Measurements from ENCODE around the gene CFAP97D1. TPM values are rescaled to one million over a fixed set of nuclear protein-coding genes. Genes with fewer than 3 reads are reported as not detected.
A peak's percentile ranks its signal among the peaks of the same experiment; 100 is the strongest.

CFAP97D1 gene
- total and polyA plus RNA-seq, 5 experiments from 2014 or later = not detected

GRCh38 chr17:43825567-43825966 is 45.3 kb downstream of the CFAP97D1 start:
- Mint-ChIP-seq H3K4me3 (no peak overlapping the region), H3K27ac (peak overlapping the region in 1 of 10 donors; percentile 15), H3K9me3 (no peaks in the 10 kb centered on the region), H3K4me1 (no peaks in the 10 kb centered on the region), H3K27me3 (peaks cover 0 to 4% (median under 1%) of the 10 kb centered on the region in 5 donors), H3K36me3 (no peaks in the 10 kb centered on the region)
- POLR2A ChIA-PET = no interaction called here
- no peak for DNase-seq
- ATAC-seq = no peak

GRCh38 chr17:43826206-43826605 is 46.0 kb downstream of the CFAP97D1 start:
- POLR2A ChIA-PET = no interaction called here
- Mint-ChIP-seq H3K36me3 (no peaks in the 10 kb centered on the region), H3K4me3 (no peak overlapping the region), H3K9me3 (no peaks in the 10 kb centered on the region), H3K4me1 (peaks cover 0 to 4% (median 1%) of the 10 kb centered on the region in 4 donors), H3K27ac (no peak overlapping the region), H3K27me3 (peaks cover 0 to 7% (median 2%) of the 10 kb centered on the region in 5 donors)
- DNase-seq = no peak
- ATAC-seq = no peak

GRCh38 chr17:43827596-43827995 is 47.4 kb downstream of the CFAP97D1 start:
- no peaks in the 10 kb centered on the region for H3K36me3 Mint-ChIP-seq
- POLR2A ChIA-PET = interaction anchor here (1.3 kb wide), 1 partner anchor 10 kb away, joined by 3 read pairs; no protein-coding TSS in a partner anchor
- peaks cover 0 to 8% (median 2%) of the 10 kb centered on the region in 4 donors for H3K4me1 Mint-ChIP-seq

GRCh38 chr17:43829738-43830137 is 49.5 kb downstream of the CFAP97D1 start:
- DNase-seq = no peak
- Mint-ChIP-seq H3K27me3 (peaks cover 10 to 26% (median 18%) of the 10 kb centered on the region in 5 donors), H3K36me3 (peaks cover 0 to 4% (median 0%) of the 10 kb centered on the region in 3 donors), H3K27ac (no peak overlapping the region), H3K4me3 (no peak overlapping the region), H3K4me1 (peaks cover 6 to 17% (median 12%) of the 10 kb centered on the region in 4 donors), H3K9me3 (no peaks in the 10 kb centered on the region)
- POLR2A ChIA-PET = interaction anchor here (0.6 kb wide), 1 partner anchor 8 kb away, joined by 3 read pairs; no protein-coding TSS in a partner anchor
- ATAC-seq = no peak

More at GRCh38 chr17:43827596-43827995, 47.4 kb downstream of the CFAP97D1 start:
- peaks cover 0 to 12% (median 2%) of the 10 kb centered on the region in 5 donors for H3K27me3 Mint-ChIP-seq
- H3K4me3 Mint-ChIP-seq = no peak overlapping the region
- no peaks in the 10 kb centered on the region for H3K9me3 Mint-ChIP-seq
- no peak overlapping the region for H3K27ac Mint-ChIP-seq
- ATAC-seq = no peak
- no peak for DNase-seq

- no peaks in the 10 kb centered on the region for H3K9me3 Mint-ChIP-seq
- H3K4me1 Mint-ChIP-seq = peaks cover 6 to 17% (median 12%) of the 10 kb centered on the region in 4 donors
- POLR2A ChIA-PET = no interaction called here
- H3K4me3 Mint-ChIP-seq = peak overlapping the region; percentile 4 to 84 (median 54)
- H3K27me3 Mint-ChIP-seq = peaks cover 10 to 28% (median 26%) of the 10 kb centered on the region in 5 donors
- peaks cover 0 to 4% (median 0%) of the 10 kb centered on the region in 3 donors for H3K36me3 Mint-ChIP-seq
- DNase-seq (no peak), ATAC-seq (no peak)
- peak overlapping the region in 1 of 10 donors; percentile 48 for H3K27ac Mint-ChIP-seq
Measured at GRCh38 chr17:43830510-43831140, 50.4 kb downstream of the CFAP97D1 start.

- no peaks in the 10 kb centered on the region for H3K9me3 Mint-ChIP-seq
- POLR2A ChIA-PET = no interaction called here
- peaks cover 0 to 4% (median 0%) of the 10 kb centered on the region in 3 donors for H3K36me3 Mint-ChIP-seq
- ATAC-seq (no peak), DNase-seq (no peak)
- H3K27me3 Mint-ChIP-seq = peaks cover 9 to 38% (median 35%) of the 10 kb centered on the region in 5 donors
- peaks cover 6 to 17% (median 12%) of the 10 kb centered on the region in 4 donors for H3K4me1 Mint-ChIP-seq
- peak overlapping the region; percentile 72 to 85 (median 81) for H3K4me3 Mint-ChIP-seq
- H3K27ac Mint-ChIP-seq = peak overlapping the region in 2 of 10 donors; percentile 9 to 50
Measured at GRCh38 chr17:43831633-43832032, 51.4 kb downstream of the CFAP97D1 start.

- Mint-ChIP-seq H3K4me1 (peaks cover 6 to 17% (median 12%) of the 10 kb centered on the region in 4 donors), H3K4me3 (peak overlapping the region; percentile 72 to 85 (median 80)), H3K27me3 (peaks cover 10 to 41% (median 36%) of the 10 kb centered on the region in 5 donors), H3K36me3 (peaks cover 0 to 4% (median 0%) of the 10 kb centered on the region in 3 donors), H3K27ac (peak overlapping the region in 3 of 10 donors; percentile 9 to 67 (median 59)), H3K9me3 (no peaks in the 10 kb centered on the region)
- peak in 2 of 10 donors; percentile 9 to 20 for DNase-seq
- POLR2A ChIA-PET = no interaction called here
- peak; percentile 32 to 40 for ATAC-seq
Measured at GRCh38 chr17:43832168-43832975, 52.1 kb downstream of the CFAP97D1 start.

GRCh38 chr17:43832976-43833829 is 53.0 kb downstream of the CFAP97D1 start, which contains the start of gene MPP3:
Gene MPP3 (minus strand): TSS chr17:43833146. CDS start chr17:43831906, 1,240 bp downstream.
- H3K27ac Mint-ChIP-seq = peak within 1 kb of the TSS in 3 of 10 donors; percentile 31 to 67 (median 59)

GRCh38 chr17:43834106-43834505 is 53.9 kb downstream of the CFAP97D1 start:
- DNase-seq (no peak), ATAC-seq (no peak)
- H3K27me3 Mint-ChIP-seq = peaks cover 11 to 43% (median 41%) of the 10 kb centered on the region in 5 donors
- peaks cover 6 to 17% (median 12%) of the 10 kb centered on the region in 4 donors for H3K4me1 Mint-ChIP-seq
- POLR2A ChIA-PET = interaction anchor here (0.6 kb wide), 1 partner anchor 423 kb away, joined by 6 read pairs; no protein-coding TSS in a partner anchor
- peak overlapping the region in 9 of 10 donors; percentile 43 to 88 (median 83) for H3K4me3 Mint-ChIP-seq
- H3K27ac Mint-ChIP-seq = peak overlapping the region in 1 of 10 donors; percentile 10
- peaks cover 0 to 4% (median 0%) of the 10 kb centered on the region in 3 donors for H3K36me3 Mint-ChIP-seq
- H3K9me3 Mint-ChIP-seq = no peaks in the 10 kb centered on the region

More at GRCh38 chr17:43832976-43833829, 53.0 kb downstream of the CFAP97D1 start, which contains the start of gene MPP3:
- ATAC-seq = peak; percentile 85 to 93
- peaks cover 0 to 4% (median 0%) of the 10 kb centered on the region in 3 donors for H3K36me3 Mint-ChIP-seq
- H3K4me3 Mint-ChIP-seq = peak within 1 kb of the TSS; percentile 77 to 88 (median 84)
- POLR2A ChIA-PET = no interaction called here
- peaks cover 6 to 17% (median 12%) of the 10 kb centered on the region in 4 donors for H3K4me1 Mint-ChIP-seq
- no peaks in the 10 kb centered on the region for H3K9me3 Mint-ChIP-seq
- DNase-seq = peak in 9 of 10 donors; percentile 26 to 72 (median 45)
- H3K27me3 Mint-ChIP-seq = peaks cover 11 to 43% (median 36%) of the 10 kb centered on the region in 5 donors
